GM10248 (cell line): ENCODE data around the gene ST3GAL3.
A peak's percentile ranks its signal among the peaks of the same experiment; 100 is the strongest.

ENCODE experiments used
- CTCF ChIA-PET: fragments of 300-600 bp; sonication (Branson Sonifier 250); formaldehyde crosslinking; extraction: SDS; loops from one replicate; lab custom pipeline; 2021; ENCODE audit warnings: antibody characterized with exemption; lab: Yijun Ruan, JAX
- POLR2A ChIA-PET: fragments of 350-650 bp; sonication (Branson Sonifier 250); formaldehyde crosslinking; extraction: SDS; loops from one replicate; lab custom pipeline; 2020; ENCODE audit warnings: antibody characterized with exemption; lab: Yijun Ruan, JAX
- DNase-seq: peaks from one replicate; pipeline ENCODE4 v3.0.0; 2012; ENCODE audit errors: extremely low spot score
- TF ChIP-seq, protein P1 (sequence below): IDR thresholded peaks from 2 replicates; pipeline ENCODE4 v1.5.1; 2012; ENCODE audit warnings: mild to moderate bottlenecking, low read depth; ENCODE audit errors: extremely low read depth, missing control alignments, control extremely low read depth

ST3GAL3 gene

DNA sequence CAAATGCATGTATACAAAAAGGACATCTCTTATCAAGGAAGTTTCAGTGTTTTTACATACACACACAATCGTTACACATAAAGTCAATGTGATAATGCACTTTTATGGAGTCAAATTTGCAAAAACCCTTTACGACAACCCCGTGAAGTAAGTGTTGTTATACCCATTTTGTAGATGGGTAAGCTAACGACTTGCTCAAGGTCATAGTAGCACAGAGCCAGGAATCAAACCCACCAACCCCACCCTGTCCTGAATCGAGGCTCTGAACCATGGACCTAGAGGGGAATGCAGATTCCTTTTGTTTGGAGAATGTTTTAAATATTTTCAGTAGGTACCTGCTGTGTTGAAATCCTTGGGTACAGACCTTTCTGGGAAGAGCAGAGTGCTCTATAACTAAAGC is 148.9 kb downstream of the ST3GAL3 start:
- CTCF ChIA-PET: interaction anchor here (0.8 to 0.9 kb wide), 2 partner anchors 10 to 15 kb away, joined by 3 read pairs; no protein-coding TSS in a partner anchor
- TF ChIP-seq, protein P1, sequence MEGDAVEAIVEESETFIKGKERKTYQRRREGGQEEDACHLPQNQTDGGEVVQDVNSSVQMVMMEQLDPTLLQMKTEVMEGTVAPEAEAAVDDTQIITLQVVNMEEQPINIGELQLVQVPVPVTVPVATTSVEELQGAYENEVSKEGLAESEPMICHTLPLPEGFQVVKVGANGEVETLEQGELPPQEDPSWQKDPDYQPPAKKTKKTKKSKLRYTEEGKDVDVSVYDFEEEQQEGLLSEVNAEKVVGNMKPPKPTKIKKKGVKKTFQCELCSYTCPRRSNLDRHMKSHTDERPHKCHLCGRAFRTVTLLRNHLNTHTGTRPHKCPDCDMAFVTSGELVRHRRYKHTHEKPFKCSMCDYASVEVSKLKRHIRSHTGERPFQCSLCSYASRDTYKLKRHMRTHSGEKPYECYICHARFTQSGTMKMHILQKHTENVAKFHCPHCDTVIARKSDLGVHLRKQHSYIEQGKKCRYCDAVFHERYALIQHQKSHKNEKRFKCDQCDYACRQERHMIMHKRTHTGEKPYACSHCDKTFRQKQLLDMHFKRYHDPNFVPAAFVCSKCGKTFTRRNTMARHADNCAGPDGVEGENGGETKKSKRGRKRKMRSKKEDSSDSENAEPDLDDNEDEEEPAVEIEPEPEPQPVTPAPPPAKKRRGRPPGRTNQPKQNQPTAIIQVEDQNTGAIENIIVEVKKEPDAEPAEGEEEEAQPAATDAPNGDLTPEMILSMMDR: no peak
- DNase-seq: no peak
- POLR2A ChIA-PET: no interaction called here

DNA sequence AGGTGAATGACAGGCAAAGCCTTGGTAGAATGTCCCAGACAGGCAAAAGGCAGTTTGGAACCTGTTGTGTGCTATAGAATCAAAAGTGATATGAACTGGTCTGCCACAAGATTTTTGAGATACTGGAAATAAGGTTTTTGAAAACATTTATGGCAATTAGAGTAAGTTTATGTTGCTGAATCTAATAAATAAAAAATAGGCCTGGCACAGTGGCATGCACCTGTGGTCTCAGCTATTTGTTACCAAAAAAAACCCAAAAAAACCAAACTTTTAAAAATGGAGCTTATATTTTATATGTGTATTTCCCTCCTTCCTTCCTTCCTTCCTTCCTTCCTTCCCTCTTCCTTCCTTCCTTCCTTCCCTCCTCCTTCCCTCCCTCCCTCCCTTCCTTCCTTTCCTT is 149.8 kb downstream of the ST3GAL3 start:
- ChIA-PET POLR2A (no interaction called here), CTCF (interaction anchor here (0.8 to 1.5 kb wide), 4 partner anchors 8 to 94 kb away, joined by 3 to 6 read pairs (median 3); no protein-coding TSS in a partner anchor)
- TF ChIP-seq, protein P1: no peak
- DNase-seq: no peak

DNA sequence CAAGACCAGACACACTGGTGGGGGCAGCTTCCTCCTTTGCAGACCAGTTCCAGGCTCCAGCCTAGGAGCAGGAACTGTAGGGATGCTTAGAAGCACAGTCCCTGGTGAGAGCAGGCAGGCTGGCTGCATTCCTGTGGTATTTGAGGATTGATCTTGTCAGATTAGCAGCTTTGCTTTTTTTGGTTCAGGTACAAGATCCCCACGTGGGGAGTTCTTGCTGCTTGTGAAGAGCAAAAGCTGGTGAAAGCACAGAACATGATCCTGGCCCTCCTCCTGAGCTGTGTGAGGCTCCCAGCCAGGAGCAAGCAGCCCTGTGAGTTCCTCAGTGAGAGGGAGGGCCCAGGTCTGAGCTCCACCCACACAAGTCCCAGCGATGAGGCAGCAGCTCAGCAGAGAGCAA is 151.0 kb downstream of the ST3GAL3 start:
- no peak for DNase-seq
- POLR2A ChIA-PET: no interaction called here
- CTCF ChIA-PET: interaction anchor here (0.8 to 1.5 kb wide), 3 partner anchors 9 to 95 kb away, joined by 3 read pairs; no protein-coding TSS in a partner anchor
- TF ChIP-seq, protein P1: no peak

DNA sequence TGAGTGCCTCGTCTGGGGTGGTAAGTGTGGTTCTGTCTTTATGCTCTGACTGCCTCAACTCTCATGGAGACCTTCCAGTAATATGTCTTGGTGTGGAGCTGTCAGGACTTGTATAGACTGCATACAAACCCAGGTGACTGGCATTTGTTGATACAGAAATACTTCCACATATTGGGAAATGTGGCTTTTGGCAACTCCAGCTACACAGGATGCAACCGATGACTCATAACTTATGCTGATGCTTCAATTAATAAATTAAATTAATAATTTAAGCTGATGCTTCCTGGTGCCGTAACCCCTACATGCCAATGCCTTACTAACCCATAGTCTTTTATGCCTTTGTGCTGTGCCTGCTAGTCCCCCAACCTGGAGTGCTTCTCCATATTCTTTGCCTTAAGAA is 154.0 kb downstream of the ST3GAL3 start:
- ChIA-PET POLR2A (interaction anchor here (0.7 kb wide), 1 partner anchor 71 kb away, joined by 5 read pairs; no protein-coding TSS in a partner anchor), CTCF (interaction anchor here (1.4 to 2.2 kb wide), 4 partner anchors 29 to 98 kb away, joined by 3 to 11 read pairs (median 4); partner anchors contain the start of gene ARTN)
- DNase-seq: no peak
- TF ChIP-seq, protein P1: no peak

DNA sequence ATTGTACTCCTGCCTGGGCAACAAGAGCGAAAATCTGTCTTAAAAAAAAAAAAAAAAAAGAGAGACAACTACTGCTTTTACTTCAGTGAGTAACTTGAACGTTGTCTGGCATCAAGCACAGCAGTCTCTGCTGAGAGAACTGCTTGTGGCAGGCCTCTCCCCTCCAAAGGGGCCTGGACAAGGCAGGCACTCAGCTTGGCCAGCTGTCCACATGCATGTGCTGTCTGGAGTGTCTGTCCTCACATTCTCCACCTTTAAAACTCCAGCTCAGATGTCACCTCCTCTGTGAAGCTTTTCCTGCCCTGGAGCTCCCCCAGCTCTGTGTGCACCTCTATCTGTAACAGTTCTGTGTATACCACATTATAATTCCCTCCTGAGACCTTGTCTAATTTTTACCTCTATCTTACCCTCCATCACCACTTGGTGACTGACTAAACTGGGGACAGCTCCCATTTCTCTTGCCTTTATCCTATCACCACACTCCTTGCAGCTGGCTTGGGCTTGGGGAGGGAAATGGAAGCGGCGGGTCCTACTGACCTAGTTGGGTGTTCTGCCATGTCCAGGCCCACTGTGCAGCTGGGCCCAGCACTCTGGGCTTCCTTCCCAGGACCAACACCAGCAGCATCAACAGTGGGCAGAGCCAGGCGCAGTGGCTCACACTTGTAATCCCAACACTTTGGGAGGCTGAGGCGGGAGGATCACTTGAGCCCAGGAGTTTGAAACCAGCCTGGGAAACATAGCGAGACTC is 154.8 kb downstream of the ST3GAL3 start:
- TF ChIP-seq, protein P1: no peak
- CTCF ChIA-PET: interaction anchor here (0.7 to 2.2 kb wide), 10 partner anchors 11 to 99 kb away, joined by 3 to 11 read pairs (median 4); partner anchors contain the start of gene ARTN
- POLR2A ChIA-PET: interaction anchor here (0.7 kb wide), 1 partner anchor 72 kb away, joined by 5 read pairs; no protein-coding TSS in a partner anchor
- no peak for DNase-seq

DNA sequence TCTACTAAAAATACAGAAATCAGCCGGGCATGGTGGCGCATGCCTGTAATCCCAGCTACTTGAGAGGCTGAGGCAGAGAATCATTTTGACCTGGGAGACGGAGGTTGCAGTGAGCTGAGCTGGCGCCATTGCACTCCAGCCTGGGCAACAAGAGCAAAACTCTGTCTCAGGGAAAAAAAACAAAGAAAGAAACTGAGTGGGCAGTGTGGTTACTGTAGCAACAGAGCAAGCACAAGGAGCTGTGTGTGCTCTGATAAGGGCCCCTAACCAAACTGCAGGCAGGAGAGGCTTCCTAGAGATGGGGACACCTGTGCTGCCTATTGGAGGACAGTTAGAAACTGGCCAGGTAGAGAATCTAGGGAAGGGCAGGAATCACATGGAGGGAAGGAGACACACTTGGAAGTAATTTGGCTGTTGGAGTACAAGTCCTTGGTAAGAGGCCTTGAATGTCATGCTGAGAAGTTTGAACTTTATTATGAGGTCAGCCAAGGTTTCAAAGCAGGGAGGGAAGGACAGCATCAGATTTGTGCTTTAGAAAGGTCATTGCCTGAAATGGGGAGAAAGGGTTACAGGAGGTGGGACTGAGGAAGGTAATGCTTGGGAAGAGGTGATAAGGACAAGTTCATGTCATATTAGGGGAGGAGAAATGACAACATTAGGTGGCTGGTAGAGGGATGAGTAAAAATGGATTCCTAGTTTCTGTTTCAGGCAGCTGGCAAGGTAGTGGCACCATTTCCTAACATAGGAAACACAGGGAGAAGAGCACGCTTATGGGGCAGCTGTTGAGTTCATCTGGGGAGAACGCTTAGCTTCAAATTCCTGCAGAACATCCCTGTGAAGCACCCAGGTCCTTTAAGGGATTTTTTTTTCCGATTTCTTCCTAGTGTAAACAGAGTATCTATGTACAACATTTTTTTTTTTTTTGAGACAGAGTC is 157.0 kb downstream of the ST3GAL3 start:
- peak; percentile 41 for DNase-seq
- ChIA-PET POLR2A (no interaction called here), CTCF (interaction anchor here (1.0 to 2.4 kb wide), 5 partner anchors 11 to 101 kb away, joined by 3 to 9 read pairs (median 6); no protein-coding TSS in a partner anchor)
- TF ChIP-seq, protein P1: no peak
